Jurkat, Clone E6-1 (cell line): Measurements from ENCODE around the gene SBNO2.

Source experiments
- DNase-seq: peaks from one replicate; pipeline ENCODE4 v3.0.0-alpha.2; 2011; ENCODE audit warnings: low read depth, low spot score
- H3K4me3 ChIP-seq: 2 replicates; pipeline ENCODE4 v1.5.1; 2011; ENCODE audit warnings: mild to moderate bottlenecking, low read length, control low read depth, moderate library complexity

The SBNO2 gene

DNA sequence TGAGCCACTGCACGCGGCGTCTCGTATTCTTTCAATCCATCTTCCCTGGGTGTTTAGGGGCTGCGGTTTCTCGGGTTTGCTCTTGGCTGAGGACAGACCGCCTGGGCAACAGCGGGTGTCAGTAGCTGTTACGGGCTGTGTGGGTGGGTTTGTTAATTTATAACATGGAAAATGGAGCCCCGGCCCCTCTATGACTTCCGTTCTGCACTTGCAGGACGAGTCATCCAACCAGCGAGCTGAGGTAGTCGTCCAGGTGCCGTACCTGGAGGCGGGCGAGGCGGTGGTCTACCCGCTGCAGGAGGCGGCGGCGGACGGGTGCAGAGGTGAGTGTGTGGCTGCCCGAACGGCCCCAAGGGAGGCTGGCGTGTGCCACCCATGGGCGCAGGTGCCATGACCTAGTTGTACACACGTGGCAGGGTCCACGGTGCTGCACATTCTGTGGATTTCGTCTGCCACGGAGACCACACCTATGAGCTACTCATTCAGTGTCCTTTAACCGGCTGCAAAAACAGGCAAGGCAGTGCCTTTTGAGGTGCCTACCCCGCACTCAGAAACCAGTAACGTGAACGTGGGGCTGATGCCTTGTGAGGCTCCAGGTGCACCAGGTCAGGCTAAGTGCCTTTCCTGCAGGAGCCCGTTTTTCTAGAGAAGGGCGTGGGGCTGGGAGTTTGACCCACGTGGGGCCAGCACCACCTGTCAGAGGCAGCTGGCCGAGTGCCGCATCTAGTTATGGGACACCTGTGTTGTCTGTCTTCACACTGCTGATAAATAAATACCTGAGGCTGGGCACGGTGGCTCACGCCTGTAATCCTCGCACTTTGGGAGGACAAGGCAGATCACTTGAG is 89.8 kb downstream of the SBNO2 start:
- DNase-seq: no peak

DNA sequence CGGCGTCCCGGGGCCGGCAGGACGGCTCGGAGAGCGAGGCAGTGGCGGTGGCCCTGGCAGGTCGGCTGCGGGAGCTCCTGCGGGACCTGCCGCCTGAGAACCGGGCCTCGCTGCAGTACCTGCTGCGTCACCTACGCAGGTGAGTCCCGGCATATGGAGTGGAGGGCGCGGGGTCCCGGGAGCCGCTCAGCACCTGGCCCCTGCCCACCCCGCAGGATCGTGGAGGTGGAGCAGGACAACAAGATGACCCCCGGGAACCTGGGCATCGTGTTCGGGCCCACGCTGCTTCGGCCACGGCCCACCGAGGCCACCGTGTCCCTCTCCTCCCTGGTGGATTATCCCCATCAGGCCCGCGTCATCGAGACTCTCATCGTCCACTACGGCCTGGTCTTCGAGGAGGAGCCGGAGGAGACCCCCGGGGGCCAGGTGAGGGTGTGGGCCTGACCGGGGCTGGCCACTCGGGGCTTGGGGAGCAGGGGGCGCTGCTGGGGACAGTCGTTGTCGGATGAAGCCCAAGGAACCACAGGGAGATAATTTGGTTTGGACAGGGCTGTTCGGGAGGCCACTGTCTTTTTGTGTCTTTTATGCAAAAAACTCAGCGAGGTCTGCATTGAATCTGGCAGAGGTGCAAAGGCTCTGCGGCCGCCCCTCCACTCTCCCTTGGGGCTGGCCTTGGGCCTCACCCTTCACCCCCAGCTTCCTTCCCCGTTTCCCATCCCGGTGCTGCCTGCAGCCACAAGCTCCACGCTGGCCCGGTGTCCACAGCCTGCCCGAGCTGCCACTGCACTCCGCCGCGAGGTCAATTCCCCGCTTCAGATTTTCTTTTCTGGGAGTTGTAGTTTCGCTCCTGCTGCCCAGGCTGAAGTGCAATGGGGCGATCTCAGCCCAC is 90.9 kb downstream of the SBNO2 start:
- no peak for DNase-seq
- H3K4me3 ChIP-seq: no peak overlapping the region

More for the DNA sequence above, 89.8 kb downstream of the SBNO2 start:
- H3K4me3 ChIP-seq: no peak overlapping the region

DNA sequence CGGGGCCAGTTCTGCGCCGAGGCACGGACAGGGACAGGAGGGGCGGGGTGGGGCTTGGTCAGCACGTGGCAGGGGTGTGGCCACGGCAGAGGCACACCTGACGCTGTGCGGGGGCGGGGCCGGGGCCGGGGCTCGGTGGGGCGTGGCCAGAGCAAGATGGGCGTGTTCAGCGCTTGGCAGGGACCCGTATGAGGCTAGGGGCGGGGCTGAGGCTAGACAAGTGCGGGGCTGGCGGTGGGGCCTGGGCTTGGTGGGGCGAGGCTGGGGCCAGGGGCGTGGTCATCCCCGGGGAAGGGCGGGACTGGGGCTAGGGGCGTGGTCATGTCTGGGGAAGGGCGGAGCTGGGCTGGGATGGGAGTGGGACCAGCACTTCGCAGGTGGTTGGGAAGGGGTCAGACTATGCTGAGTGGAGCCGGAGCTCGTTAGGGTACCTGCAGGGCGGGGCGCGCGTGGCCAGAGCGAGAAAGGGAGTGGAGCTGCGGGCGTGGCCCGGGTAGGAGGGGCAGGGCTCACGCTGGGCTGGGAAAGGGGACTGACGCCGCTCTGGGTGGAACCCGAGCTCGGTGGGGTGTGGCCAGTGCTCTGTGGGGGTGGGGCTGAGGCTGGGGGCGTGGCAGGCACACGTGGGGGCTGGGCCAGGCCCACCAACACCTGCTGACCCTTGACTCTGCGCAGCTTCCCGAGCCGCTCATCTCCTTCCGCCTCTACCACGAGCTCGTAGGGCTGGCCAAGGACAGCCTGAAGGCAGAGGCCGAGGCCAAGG is 91.7 kb downstream of the SBNO2 start:
- no peak overlapping the region for H3K4me3 ChIP-seq
- peak; percentile 62 for DNase-seq

DNA sequence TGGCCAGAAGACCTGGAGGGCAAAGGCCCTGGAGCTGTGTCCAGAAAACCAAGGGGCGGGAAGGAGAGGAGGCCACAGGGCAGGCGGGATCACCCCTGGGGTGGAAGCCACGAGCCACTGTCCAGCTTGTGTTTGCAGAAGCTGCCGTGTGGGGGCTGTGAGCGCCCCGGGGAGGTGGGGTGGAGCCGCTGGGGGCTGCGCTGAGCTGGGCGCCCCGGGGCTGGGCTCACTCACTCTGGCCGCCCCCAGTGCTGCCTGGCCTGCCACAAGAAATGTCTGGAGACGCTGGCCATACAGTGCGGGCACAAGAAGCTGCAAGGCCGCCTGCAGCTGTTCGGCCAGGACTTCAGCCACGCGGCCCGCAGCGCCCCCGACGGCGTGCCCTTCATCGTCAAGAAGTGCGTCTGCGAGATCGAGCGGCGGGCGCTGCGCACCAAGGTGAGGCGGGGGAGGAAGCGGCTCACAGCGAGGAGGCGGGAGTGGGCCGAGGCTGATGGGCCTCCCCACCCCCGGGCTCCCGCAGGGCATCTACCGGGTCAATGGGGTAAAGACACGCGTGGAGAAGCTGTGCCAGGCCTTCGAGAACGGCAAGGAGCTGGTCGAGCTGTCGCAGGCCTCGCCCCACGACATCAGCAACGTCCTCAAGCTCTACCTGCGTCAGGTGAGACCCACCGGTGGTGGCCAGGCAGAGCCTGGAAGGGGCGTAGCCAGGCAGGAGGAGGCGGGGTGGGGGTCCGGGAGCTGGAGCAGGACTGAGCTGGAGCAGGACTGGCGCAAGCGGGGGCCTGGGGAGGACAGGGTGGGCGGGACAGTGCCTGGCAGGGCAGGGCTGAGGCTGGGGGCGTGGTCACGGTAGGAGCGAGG is 92.5 kb downstream of the SBNO2 start:
- H3K4me3 ChIP-seq: no peak overlapping the region
- DNase-seq: no peak

DNA sequence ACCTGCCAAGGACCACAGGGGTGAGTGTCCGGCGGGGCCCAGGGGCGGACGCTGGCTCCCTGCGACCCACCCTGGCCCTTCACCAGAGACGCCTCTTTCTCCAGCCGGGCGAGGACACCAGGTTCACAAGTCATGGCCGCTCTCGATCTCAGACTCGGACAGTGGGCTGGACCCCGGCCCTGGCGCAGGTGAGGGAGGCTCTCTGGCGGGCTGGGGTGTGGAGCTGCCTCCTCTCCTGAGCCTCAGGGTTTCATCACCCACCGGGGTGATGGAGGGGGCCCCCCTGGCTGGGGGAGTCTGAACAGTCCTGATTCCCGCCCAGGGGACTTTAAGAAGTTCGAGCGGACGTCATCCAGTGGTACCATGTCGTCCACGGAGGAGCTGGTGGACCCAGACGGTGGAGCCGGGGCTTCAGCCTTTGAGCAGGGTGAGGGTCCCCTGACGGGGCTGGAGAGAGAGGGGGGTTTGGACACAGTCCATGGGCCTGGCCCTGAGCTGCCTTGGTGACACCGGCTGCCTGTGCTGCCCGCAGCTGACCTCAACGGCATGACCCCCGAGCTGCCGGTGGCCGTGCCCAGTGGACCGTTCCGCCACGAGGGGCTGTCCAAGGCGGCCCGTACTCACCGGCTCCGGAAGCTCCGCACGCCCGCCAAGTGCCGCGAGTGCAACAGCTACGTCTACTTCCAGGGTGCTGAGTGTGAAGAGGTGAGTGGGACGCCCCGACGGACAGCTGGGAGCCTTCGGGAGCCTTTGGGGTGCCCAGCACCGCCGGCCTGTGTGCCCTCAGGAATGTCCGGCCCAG is 93.5 kb downstream of the SBNO2 start:
- DNase-seq: no peak
- H3K4me3 ChIP-seq: no peak overlapping the region

DNA sequence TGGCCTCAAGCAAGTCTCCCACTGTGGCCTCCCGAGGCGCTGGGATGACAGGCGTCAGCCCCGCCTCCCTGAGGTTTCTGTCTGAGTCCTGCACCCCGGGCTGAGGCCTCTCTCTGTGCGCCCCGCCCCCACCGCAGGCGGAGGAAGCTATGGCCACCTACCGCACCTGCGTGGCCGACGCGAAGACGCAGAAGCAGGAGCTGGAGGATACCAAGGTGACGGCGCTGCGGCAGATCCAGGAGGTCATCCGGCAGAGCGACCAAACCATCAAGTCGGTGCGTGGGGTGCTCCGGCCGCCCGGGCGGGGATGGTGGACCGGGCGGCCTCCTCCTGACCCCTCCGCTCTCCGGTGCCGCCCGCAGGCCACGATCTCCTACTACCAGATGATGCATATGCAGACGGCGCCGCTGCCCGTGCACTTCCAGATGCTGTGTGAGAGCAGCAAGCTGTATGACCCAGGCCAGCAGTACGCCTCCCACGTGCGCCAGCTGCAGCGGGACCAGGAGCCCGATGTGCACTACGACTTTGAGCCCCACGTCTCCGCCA is 94.4 kb downstream of the SBNO2 start:
- no peak overlapping the region for H3K4me3 ChIP-seq

DNA sequence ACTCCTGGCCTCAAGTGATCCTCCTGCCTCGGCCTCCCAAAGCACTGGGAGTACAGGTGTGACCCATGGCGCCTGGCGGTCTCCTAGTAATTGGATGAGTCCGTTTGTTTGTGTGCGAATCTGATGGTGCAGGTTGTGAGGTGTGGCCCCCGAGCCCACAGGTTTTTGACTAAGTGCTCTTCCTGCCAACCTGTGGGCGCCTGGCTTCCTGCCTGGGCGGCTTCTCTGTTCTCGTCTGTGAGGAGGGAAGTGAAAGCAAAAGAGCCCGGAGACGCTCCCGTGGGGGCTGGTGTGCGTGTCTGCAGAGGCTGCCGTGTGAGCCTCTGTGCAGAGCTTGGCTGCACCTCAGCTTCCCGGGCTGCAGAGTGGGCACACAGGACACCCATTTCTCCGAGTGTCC is 97.1 kb downstream of the SBNO2 start:
- H3K4me3 ChIP-seq: peak overlapping the region; percentile 38
- DNase-seq: peak; percentile 95

More for the DNA sequence above, 94.4 kb downstream of the SBNO2 start:
- DNase-seq: no peak

DNA sequence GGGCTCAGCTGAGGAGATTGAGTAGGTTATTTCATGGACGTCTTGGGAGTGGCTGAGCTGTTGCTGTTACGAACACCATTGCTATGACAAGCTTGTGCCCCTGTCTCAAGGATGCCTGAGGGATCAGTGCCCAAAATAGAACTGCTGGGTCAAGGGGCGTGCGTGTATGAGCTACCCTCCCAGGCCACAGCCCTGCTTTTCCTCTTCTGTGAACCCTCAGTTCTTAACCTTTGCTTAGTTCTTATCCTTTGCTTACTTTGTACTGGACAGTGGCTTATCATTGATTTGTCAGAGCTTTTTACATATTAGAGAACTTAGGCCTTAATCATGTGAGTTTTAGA is 98.1 kb downstream of the SBNO2 start:
- DNase-seq: no peak
- no peak overlapping the region for H3K4me3 ChIP-seq

DNA sequence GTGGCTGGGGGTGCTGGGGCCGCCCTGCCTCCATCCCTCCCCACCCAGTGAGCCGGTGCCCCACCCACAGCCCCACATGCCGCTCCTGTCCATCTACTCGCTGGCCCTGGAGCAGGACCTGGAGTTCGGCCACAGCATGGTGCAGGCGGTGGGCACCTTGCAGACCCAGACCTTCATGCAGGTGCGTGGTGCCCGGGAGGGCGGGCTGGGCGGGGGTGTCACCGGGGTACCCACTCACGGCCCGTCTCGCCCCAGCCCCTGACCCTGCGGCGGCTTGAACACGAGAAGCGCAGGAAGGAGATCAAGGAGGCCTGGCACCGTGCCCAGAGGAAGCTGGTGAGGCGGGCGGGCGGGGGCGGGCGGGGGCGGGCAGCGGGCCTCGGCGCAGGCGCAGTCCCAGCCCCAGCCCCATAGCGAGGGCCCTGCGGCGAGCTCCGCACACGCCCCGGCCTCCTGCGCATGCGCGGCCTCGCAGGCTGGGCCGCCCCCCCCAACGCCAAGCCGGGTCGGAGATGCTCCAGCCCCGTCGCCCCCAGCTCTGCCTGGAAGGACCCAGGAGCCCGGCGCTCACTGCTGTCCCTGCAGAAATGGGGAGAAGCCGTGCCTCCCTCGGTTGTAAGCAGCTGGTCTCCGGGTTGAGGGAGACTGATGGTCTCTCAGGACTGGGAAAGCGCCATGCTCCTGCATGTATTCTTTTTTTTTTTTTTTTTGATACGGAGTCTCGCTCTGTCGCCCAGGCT is 99.4 kb downstream of the SBNO2 start:
- peak overlapping the region; percentile 47 for H3K4me3 ChIP-seq
- peak; percentile 86 for DNase-seq

DNA sequence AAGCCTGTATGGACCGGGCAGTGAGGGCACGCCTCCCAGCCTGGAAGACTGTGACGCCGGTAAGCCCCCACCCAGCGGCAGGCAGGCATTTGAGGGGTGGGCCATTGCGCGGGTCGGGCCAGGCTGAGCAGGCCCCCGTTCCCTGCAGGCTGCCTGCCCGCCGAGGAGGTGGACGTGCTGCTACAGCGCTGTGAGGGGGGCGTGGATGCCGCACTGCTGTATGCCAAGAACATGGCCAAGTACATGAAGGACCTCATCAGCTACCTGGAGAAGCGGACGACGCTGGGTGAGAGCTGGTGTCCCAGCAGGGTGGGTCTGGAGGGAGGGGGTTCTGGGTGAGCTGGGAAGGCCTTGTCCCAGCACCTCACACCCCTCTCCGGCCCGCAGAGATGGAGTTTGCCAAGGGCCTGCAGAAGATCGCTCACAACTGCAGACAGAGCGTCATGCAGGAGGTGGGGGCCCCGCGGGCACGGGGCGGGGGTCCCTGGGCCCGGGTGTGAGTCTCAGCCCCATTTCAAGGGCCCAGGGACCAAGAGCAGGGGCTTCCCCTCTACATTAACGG is 100.0 kb downstream of the SBNO2 start:
- peak overlapping the region; percentile 36 for H3K4me3 ChIP-seq

DNA sequence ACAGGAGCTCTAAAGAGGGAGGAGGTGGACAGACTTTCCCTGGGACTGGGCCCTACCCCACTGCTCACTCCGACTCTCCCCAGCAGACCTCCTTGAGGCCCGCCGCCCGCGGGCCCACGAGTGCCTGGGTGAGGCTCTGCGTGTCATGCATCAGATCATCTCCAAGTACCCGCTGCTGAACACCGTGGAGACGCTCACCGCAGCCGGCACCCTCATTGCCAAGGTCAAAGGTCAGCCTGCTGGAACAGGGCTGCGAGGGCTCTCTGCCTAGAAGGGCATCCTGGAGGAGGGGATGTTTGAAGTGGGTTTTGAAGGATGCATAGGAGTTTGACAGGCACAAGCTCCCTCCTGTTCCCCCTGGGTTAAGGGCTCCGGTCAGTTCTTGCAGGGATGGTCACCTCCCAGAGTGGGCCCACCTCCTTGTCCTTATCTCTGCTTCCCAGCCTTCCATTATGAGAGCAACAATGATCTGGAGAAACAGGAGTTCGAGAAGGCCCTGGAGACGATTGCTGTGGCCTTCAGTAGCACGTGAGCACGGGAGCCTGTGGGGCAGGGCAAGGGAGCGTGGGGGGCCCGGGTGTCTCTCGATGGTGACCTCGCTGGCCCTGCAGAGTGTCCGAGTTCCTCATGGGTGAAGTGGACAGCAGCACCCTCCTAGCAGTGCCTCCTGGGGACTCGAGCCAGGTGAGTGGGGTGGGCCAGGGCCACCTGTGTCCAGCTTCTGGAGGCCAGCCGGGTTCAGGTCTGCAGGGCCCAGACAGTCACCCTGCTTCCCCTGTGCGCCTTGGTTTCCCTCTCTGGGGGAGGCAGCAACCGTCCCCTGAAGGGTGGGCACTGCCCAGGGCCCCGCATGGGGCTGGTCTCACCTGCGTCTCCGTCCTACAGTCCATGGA is 100.8 kb downstream of the SBNO2 start:
- H3K4me3 ChIP-seq: no peak overlapping the region
- no peak for DNase-seq

More for the DNA sequence above, 100.0 kb downstream of the SBNO2 start:
- no peak for DNase-seq

DNA sequence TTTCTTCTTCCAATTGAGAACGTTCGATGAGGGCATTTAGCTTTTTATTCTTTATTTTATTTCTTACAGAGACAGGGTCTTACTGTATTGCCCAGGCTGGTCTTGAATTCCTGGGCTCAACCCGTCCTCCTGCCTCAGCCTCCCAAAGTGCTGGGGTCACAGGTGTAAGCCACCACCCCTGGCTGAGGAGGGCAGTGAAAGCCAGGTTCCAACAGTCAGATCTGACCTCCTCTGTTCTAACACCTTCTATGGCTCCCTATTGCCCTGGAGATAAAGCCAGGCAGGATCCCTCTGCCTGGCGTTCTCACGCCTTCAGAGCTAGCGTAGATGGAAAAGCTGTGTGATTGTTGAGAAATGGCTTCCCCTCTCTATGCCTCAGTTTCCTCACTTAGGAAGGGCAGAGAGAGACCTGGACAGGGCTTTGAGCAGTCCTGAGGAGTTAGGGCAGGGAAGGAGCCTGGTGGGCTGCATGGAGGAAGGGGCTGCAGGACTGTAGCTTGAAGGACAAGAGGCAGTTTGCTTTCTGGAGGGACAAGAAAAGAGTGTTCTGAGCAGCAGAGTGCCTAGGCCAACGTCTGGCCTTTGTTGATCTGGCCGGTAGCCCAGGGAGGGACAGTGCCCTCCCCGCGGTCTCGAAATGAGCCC is 101.6 kb downstream of the SBNO2 start:
- DNase-seq: no peak
- no peak overlapping the region for H3K4me3 ChIP-seq

DNA sequence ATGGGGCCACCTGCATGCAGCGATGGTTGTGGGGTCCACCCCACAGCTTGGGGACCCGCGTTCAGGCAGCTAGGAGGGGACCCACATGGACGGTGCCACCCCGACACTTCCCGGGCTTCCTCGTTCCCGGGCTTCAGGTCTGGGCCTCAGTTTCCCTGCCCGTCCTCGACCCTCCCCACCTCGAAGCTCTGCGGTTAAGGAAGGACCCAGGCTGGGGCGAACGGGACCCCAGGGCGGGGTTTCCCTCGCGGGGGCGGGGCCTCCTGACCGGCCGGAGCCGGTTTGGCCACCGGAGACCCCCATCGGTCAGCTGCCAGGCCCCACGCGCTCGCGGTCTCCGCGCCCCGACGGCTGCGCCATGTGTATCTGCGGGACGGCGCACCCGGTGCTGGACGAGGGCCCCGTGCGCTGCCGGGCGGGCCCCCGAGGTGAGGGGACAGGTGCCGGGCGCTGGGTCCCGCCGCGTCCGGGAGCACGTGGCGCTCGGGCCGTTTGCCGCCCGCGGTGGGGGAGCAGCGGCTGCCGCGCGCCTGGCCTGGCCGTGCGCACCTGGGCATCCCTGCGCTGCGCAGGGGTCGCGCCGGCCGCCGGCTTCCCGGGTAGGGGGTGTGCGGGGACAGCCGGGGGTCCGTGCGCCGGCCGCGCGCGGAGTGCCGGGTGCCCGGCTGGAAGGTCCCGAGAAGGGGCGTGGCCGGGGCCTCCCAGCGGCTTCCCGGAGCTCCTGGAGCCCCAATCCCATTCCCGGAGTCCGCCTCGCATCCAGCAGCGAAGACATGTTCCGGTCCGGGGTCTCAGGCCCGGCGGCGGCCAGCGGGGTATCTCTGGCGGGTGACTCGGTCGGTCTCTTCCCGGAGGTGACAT is 102.9 kb downstream of the SBNO2 start:
- no peak for DNase-seq
- no peak overlapping the region for H3K4me3 ChIP-seq

DNA sequence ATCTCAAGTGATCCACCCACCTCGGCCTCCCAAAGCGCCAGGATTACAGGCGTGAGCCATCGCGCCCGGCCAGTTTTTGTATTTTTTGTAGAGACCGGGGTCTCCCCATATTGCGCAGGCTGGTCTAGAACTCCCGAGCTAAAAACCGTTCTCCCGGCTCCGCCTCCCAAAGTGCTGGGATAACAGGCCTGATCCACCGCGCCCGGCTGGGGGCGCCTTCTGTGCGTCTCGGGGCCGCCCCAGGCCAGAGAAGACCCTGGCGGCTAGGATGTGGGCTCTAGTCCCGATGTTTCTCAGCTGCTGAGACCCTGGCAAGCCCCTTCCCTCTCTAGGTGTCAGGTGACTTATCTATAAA is 103.5 kb downstream of the SBNO2 start:
- H3K4me3 ChIP-seq: no peak overlapping the region
- DNase-seq: no peak
